Measurements from ENCODE around the gene CCT7. TPM values are rescaled to one million over a fixed set of nuclear protein-coding genes. Genes with fewer than 3 reads are reported as not detected.

The CCT7 gene
- total and polyA plus RNA-seq, 2 experiments from 2014 or later, result 287 to 642 TPM

DNA sequence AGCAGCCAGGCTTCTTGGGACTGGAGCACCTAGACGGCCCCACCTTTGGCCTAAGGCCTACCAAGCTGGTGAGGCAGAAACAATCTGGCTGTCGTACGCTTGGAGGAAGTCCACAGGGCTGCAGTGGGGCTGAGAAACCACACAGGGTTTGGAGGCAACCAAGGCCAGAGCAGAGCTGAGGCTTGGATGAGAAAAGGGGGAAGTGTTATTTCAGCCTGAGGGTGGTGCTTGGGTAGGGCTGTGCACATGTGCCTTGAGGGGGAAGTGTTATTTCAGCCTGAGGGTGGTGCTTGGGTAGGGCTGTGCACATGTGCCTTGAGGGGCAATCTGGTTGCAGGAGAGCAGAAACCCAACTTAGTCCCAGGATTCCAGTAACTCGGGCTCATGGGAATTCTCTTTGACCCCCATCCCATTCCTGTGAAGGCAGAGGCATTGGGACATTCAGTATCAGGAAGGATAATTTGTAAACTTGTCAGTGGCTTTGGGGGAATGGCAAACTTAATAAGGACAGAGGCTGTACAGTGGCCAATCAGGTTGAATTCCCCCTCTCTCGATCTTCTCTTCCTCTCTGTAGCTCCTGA lies 51.1 kb downstream of the CCT7 start:
- peak overlapping the region; percentile 97 for H2AFZ ChIP-seq
- H3K79me2 ChIP-seq (replicated peaks; ENCODE audit: insufficient read depth), result peaks cover 33% of the 10 kb centered on the region
- H3K9me2 ChIP-seq (ENCODE audit: insufficient read depth), result no peaks in the 10 kb centered on the region
- H3K36me3 ChIP-seq (ENCODE audit: insufficient read depth), result no peaks in the 10 kb centered on the region
- H3K27ac ChIP-seq (ENCODE audit: low read depth), result peak overlapping the region; percentile 39; the same call in 1 of the 2 replicates
- no peak for DNase-seq (ENCODE audit: low spot score)
- peaks cover 9% of the 10 kb centered on the region for H3K4me1 ChIP-seq (ENCODE audit: insufficient read depth)
- peaks cover 6% of the 10 kb centered on the region; the same call in 1 of the 2 replicates for H3F3A ChIP-seq (replicated peaks; ENCODE audit: low read depth)
- Mint-ChIP-seq H3K4me3 (peak overlapping the region; percentile 67), H3K4me1 (peaks cover 23% of the 10 kb centered on the region), H3K27me3 (ENCODE audit: insufficient read depth, low read depth, poor library complexity) (peaks cover 29% of the 10 kb centered on the region), H3K9me3 (no peaks in the 10 kb centered on the region; the same call in 2 of the 3 replicates), H3K36me3 (ENCODE audit: low read depth) (no peaks in the 10 kb centered on the region), H3K27ac (no peak overlapping the region)
- peaks cover 55% of the 10 kb centered on the region for H3K27me3 ChIP-seq (ENCODE audit: insufficient read depth)
- peaks cover 17% of the 10 kb centered on the region for H4K20me1 ChIP-seq (replicated peaks; ENCODE audit: insufficient read depth)
- peak overlapping the region; percentile 92 for H3K4me2 ChIP-seq
- TF ChIP-seq ZNF331 (CRISPR knock-in tag; IDR thresholded peaks at IDR 0.05; ENCODE audit: low read depth) (no peak), CREB1 (CRISPR knock-in tag; IDR thresholded peaks at IDR 0.05; ENCODE audit: low read depth) (no peak), POLR2AphosphoS5 (IDR thresholded peaks at IDR 0.05; ENCODE audit: low read depth) (no peak), ZNF114 (CRISPR knock-in tag; IDR thresholded peaks at IDR 0.05) (no peak), STAT1 (IDR thresholded peaks at IDR 0.05; ENCODE audit: unreplicated experiment) (no peak), EZH2phosphoT487 (IDR thresholded peaks at IDR 0.05; ENCODE audit: unreplicated experiment) (no peak), EZH2 (IDR thresholded peaks at IDR 0.05; ENCODE audit: low read depth, unreplicated experiment) (no peak), JUNB (IDR thresholded peaks at IDR 0.05; ENCODE audit: unreplicated experiment) (no peak), NANOG (IDR thresholded peaks at IDR 0.05; ENCODE audit: borderline replicate concordance) (no peak)
- TF ChIP-seq, protein P1, sequence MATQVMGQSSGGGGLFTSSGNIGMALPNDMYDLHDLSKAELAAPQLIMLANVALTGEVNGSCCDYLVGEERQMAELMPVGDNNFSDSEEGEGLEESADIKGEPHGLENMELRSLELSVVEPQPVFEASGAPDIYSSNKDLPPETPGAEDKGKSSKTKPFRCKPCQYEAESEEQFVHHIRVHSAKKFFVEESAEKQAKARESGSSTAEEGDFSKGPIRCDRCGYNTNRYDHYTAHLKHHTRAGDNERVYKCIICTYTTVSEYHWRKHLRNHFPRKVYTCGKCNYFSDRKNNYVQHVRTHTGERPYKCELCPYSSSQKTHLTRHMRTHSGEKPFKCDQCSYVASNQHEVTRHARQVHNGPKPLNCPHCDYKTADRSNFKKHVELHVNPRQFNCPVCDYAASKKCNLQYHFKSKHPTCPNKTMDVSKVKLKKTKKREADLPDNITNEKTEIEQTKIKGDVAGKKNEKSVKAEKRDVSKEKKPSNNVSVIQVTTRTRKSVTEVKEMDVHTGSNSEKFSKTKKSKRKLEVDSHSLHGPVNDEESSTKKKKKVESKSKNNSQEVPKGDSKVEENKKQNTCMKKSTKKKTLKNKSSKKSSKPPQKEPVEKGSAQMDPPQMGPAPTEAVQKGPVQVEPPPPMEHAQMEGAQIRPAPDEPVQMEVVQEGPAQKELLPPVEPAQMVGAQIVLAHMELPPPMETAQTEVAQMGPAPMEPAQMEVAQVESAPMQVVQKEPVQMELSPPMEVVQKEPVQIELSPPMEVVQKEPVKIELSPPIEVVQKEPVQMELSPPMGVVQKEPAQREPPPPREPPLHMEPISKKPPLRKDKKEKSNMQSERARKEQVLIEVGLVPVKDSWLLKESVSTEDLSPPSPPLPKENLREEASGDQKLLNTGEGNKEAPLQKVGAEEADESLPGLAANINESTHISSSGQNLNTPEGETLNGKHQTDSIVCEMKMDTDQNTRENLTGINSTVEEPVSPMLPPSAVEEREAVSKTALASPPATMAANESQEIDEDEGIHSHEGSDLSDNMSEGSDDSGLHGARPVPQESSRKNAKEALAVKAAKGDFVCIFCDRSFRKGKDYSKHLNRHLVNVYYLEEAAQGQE (IDR thresholded peaks at IDR 0.05; ENCODE audit: unreplicated experiment), result no peak
- TF ChIP-seq, protein P2, sequence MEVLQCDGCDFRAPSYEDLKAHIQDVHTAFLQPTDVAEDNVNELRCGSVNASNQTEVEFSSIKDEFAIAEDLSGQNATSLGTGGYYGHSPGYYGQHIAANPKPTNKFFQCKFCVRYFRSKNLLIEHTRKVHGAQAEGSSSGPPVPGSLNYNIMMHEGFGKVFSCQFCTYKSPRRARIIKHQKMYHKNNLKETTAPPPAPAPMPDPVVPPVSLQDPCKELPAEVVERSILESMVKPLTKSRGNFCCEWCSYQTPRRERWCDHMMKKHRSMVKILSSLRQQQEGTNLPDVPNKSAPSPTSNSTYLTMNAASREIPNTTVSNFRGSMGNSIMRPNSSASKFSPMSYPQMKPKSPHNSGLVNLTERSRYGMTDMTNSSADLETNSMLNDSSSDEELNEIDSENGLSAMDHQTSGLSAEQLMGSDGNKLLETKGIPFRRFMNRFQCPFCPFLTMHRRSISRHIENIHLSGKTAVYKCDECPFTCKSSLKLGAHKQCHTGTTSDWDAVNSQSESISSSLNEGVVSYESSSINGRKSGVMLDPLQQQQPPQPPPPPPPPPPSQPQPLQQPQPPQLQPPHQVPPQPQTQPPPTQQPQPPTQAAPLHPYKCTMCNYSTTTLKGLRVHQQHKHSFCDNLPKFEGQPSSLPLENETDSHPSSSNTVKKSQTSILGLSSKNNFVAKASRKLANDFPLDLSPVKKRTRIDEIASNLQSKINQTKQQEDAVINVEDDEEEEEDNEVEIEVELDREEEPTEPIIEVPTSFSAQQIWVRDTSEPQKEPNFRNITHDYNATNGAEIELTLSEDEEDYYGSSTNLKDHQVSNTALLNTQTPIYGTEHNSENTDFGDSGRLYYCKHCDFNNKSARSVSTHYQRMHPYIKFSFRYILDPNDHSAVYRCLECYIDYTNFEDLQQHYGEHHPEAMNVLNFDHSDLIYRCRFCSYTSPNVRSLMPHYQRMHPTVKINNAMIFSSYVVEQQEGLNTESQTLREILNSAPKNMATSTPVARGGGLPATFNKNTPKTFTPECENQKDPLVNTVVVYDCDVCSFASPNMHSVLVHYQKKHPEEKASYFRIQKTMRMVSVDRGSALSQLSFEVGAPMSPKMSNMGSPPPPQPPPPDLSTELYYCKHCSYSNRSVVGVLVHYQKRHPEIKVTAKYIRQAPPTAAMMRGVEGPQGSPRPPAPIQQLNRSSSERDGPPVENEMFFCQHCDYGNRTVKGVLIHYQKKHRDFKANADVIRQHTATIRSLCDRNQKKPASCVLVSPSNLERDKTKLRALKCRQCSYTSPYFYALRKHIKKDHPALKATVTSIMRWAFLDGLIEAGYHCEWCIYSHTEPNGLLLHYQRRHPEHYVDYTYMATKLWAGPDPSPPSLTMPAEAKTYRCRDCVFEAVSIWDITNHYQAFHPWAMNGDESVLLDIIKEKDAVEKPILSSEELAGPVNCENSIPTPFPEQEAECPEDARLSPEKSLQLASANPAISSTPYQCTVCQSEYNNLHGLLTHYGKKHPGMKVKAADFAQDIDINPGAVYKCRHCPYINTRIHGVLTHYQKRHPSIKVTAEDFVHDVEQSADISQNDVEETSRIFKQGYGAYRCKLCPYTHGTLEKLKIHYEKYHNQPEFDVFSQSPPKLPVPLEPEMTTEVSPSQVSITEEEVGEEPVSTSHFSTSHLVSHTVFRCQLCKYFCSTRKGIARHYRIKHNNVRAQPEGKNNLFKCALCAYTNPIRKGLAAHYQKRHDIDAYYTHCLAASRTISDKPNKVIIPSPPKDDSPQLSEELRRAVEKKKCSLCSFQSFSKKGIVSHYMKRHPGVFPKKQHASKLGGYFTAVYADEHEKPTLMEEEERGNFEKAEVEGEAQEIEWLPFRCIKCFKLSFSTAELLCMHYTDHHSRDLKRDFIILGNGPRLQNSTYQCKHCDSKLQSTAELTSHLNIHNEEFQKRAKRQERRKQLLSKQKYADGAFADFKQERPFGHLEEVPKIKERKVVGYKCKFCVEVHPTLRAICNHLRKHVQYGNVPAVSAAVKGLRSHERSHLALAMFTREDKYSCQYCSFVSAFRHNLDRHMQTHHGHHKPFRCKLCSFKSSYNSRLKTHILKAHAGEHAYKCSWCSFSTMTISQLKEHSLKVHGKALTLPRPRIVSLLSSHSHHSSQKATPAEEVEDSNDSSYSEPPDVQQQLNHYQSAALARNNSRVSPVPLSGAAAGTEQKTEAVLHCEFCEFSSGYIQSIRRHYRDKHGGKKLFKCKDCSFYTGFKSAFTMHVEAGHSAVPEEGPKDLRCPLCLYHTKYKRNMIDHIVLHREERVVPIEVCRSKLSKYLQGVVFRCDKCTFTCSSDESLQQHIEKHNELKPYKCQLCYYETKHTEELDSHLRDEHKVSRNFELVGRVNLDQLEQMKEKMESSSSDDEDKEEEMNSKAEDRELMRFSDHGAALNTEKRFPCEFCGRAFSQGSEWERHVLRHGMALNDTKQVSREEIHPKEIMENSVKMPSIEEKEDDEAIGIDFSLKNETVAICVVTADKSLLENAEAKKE (CRISPR knock-in tag; IDR thresholded peaks at IDR 0.05), result no peak
- TF ChIP-seq, protein P3, sequence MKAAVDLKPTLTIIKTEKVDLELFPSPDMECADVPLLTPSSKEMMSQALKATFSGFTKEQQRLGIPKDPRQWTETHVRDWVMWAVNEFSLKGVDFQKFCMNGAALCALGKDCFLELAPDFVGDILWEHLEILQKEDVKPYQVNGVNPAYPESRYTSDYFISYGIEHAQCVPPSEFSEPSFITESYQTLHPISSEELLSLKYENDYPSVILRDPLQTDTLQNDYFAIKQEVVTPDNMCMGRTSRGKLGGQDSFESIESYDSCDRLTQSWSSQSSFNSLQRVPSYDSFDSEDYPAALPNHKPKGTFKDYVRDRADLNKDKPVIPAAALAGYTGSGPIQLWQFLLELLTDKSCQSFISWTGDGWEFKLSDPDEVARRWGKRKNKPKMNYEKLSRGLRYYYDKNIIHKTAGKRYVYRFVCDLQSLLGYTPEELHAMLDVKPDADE (IDR thresholded peaks at IDR 0.05), result no peak
- TF ChIP-seq, protein P4, sequence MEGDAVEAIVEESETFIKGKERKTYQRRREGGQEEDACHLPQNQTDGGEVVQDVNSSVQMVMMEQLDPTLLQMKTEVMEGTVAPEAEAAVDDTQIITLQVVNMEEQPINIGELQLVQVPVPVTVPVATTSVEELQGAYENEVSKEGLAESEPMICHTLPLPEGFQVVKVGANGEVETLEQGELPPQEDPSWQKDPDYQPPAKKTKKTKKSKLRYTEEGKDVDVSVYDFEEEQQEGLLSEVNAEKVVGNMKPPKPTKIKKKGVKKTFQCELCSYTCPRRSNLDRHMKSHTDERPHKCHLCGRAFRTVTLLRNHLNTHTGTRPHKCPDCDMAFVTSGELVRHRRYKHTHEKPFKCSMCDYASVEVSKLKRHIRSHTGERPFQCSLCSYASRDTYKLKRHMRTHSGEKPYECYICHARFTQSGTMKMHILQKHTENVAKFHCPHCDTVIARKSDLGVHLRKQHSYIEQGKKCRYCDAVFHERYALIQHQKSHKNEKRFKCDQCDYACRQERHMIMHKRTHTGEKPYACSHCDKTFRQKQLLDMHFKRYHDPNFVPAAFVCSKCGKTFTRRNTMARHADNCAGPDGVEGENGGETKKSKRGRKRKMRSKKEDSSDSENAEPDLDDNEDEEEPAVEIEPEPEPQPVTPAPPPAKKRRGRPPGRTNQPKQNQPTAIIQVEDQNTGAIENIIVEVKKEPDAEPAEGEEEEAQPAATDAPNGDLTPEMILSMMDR (conservative IDR thresholded peaks at IDR 0.05; ENCODE audit: low read depth in 2 of 2), result no peak
- peak overlapping the region; percentile 84 for H3K4me3 ChIP-seq
- ATAC-seq, result peak; percentile 3
